NCI-H146 treated with DMSO at 0.1 percent for 48 hours (cell line): ENCODE results near the gene CTNND2.

Experiments used
- DNase-seq: peaks from one replicate; lab custom pipeline; 2025; ENCODE audit not compliant: unreplicated experiment; lab: John Stamatoyannopoulos, UW

CTNND2 gene

DNA sequence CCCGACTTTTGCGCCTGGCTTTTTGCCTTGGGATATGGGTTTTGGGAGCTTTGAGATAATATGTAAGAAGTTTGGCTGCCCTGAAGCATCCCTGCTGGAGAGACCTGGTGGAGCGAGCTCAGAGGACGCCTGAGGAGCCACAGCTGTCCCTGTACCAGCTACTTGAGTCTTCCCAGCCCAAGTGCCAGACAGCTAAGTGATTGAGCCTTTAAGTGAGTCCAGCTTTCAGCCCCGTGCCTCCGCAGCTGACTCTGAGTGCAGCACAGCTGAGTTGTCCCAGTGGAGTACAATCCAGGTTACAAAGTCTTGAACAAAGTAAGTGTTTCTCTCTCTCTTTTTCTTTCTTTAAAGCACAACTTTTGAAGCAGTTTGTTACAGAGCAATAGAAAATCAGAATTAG, 939.4 kb downstream of the CTNND2 start:
- no peak for DNase-seq

DNA sequence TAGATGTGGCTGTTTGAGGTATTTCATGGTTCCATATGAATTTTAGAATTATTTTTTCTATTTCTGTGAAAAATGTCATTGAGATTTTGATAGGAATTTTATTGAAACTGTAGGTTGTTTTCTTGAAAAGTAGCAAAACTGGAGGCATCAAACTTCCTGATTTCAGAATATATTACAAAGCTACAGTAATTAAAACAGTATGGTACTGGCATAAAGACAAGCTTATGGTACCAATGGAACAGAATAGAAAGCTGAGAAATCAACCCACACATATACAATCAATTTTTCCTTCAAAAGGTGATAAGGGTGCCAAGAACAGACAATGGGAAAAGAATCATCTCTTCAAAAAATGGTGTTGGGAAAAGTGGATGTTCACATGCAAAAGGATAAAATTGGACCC, 945.5 kb downstream of the CTNND2 start:
- DNase-seq: no peak

DNA sequence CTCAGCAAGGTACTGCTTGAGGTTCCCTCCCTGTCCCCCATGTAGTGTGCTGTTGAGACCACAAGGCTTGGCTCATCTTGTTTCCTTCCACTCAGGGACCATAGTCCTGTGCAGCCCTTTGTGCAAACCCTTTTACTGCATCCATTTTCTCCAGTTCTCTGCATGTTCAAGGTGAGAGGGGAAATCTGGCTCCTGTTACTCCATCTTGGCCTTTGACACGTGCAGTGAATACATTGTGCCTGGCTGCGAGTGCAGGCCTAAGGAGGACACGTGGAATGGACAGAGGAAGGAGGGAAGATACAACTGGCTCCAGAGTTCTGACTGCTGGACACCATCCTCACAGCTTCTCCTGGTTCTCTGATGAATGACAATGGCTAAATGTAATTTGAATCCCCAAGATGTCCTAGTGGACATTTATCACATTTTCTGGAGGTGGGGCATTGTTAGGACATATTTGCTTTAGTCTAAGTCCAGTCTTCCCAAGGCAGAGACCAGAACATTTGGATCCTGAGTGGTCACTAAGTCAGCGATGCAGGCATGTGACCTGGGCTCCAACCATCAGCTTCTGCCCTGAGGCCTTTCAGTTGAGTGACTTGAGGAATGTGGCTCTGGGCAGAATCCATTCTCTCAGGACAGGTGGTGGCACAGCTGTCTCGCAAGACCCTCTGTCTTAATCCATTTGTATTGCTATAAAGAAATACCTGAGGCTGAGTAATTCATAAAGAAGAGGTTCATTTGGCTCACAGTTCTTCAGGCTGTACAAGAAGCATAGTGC, 954.2 kb downstream of the CTNND2 start:
- DNase-seq: no peak

DNA sequence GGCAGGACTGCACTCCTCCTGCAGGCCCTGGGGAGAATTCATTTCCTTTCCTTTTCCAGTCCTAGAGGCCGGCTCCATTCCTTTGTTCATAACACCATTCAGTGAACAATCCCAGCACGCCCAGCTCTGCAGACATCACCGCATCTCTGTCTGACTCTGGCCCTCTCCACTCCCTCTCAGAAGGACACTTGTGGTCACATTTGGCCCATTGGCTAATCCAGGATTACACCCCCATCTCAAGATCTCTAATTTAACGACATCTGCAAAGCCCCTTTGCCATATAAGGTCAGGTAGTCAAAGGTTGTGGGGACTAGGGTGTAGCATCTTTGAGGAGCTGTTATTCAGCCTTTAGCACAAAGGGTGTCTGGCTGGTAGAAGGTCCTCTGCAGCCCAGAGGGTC, 958.2 kb downstream of the CTNND2 start:
- DNase-seq: no peak

DNA sequence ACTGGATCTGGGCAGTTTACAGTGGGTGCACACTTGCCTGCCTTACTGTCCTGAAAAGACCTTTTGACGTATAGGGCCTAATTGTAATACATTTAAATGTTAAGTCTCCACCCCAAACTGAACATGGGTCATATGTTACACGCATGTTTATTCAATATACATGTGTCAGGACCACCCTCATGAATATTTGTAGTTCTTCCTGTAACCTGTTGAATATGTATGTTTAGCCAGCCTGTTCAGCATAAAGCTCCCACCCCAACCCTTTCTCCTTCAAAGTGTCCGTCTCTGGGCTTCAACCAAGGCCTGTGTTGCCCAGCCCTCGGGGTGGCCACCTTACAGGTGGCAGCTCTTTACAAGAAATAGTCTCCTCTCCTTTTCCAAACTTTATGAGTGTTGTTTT, 962.3 kb downstream of the CTNND2 start:
- no peak for DNase-seq

DNA sequence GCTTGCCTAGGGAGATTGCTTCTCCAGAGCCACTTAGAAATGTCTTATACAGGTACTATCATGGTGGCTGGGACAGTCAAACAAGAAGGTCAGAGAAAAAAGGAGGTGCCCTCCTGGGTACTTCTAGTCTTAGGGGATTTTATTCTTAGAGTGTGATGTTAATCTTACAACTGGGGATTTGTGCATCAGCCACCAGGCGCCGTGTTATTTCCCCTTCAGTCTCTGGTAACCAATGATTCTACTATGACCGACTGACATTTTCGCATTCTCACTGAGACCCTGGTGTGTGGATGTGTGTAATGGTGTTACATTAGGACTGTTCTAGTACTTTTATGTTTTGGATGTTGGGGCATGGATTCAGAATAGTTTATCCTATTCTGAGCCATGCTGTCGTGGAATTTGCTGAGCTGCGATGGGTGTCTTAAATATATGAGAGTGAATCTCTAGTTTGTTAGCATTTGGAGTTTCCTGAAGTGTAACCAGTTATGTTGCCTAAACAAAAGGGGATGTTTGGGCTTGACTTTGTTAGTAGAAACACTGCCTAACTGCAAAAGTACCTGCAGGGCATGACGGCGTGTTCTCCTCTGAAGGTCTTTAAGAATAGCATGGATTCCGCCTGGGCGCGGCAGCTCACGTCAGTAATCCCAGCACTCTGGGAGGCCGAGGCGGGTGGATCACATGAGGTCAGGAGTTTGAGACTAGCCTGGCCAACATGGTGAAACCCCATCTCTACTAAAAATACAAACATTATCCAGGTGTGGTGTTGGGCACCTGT, 968.0 kb downstream of the CTNND2 start:
- DNase-seq: no peak

DNA sequence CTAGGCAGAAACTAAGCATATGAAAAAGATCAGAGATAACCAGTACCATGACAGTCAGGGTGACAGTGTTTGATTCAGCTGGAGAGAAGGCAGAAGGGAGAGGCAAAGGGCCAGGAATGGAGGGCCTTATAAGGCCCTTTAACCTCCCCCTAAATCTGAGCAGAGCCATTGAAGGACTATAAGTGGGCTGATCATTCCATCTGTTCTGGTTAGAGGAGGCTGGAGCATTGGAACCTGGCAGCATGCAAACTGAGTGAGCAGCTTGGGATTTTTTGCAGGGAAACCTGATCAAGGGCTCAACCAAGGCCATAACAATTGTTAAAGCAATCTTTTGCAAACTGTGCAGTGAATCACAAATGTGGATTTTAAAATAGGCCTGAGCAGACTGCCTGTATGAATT, 968.7 kb downstream of the CTNND2 start:
- DNase-seq: no peak

DNA sequence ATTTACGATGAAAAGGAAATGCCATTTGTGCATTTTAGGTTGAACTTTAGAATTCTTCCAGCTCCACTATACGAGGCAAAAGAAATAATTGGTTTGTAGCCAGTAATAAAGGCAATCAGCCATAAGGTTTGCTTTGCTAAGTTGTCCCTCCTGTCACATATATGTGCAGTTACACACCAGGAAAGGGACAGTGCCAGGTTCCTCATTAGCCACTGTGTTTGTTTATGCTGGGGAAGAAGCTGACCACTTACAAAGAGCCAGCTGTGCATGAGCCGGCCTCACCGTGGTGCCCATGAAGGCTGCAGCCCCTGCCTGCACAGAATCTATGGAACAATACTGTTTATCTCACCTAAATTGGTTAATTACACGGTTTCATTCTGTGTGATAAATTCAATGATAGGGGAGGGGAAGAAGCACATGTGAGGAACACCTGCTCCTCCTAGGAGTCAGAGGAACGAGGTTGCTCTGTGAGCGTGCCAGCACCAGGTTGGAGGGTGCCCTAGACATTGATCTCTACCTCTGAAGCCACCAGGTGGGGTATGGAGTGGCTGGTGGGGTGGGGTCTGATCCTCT, 969.4 kb downstream of the CTNND2 start:
- no peak for DNase-seq

DNA sequence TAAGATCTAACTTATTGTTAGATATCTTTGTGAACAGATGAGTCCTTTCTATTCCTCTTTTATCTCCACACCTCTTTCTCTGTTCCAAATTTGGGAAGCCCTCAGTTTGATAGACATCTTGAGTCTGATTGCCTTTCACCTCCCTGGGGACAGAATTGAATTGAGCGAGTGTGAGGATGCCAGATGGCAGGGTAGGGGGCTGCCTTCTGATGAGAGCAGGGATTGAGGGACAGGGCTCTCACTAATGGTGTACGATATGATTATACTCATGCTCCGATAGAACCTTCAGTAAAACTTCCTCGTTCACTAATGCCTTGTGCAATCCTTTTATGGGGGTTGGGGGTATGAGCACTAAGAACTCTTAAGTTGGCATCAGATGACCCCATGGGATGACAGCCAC, 971.1 kb downstream of the CTNND2 start:
- no peak for DNase-seq

DNA sequence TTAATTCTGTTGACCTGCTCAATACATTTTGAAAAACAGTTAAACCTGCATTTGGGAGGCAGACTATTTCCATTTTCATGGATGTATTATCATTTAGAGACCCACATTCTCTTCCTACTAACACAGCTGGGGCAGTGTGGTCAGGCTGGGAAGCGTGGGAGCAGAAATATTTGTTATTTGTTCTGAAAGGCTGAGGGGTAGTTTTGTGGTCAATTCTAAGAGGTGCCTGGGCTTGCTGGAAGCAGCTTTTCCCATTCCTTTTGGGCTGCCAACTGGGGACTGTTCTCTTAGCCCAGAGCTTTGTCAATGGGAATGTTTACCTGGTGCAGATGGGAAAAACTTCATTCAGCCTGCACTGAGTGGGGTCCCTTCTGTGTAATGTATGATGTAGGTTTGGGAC, 971.8 kb downstream of the CTNND2 start:
- DNase-seq: no peak

DNA sequence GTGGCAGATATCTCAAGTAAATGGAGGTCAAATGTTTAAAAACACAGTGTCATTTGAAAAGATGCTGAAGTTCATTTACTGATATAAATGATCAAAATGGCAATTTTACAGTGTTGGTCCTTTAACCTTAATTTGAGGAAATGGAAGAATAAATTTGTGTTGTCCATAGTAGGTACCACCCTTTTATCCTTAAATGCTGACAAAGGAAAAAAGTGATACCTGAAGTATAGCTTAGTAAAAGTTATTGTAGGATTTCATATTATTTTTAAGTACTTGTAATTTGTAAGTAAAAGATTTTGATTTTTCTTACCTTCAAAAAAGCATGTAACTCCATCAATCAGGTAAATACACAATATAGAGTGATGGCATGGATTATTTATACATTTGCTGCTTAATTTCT, 976.6 kb downstream of the CTNND2 start:
- DNase-seq: no peak

DNA sequence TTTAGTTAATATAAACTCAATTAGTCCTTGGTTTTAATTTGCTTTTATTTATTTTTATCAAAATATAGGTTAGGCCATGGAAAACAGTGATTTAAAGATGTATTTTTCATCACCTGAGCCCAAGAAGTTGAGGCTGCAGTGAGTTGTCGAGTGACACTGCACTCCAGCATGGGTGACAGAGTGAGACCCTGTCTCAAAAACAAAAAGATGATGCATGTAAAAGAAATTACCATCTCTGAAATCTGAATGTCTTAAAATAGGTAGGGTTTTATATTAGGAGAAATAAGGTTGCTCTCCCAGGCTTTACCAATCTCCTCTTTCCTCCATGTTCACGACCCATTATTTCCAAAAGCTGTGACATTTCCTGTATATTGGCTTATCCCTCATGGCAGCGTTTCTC, 980.9 kb downstream of the CTNND2 start:
- DNase-seq: no peak
